Epithelial cell of prostate (primary cell): ENCODE measurements around the gene MBD2.

ENCODE experiments used
- DNase-seq: peaks from one replicate; pipeline ENCODE4 v3.0.0-alpha.2; 2011; ENCODE audit warnings: low read depth, low spot score
- H3K27ac ChIP-seq: fragments of 450-650 bp; 2 replicates; pipeline ENCODE4 v1.5.1; 2017; ENCODE audit warnings: mild to moderate bottlenecking

MBD2 gene

DNA sequence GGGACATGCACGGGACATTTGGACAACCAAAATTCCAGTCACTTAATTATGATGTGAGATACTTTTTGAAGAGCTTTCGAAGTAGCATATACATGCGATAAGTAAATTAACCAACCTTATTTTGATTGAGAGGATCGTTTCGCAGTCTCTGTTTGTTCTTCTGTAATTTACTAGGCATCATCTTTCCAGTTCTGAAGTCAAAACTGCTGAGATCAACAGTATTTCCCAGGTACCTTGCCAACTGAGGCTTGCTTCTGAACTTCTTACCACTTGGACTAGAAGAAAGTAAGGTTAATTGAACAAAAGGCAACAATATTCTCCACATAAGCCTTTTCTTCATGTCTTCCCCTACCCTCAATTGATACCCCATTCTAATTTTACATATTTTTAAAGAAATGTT lies 19.6 kb downstream of the MBD2 start:
- H3K27ac ChIP-seq: no peak overlapping the region
- DNase-seq: no peak

- DNase-seq: no peak
- H3K27ac ChIP-seq: peak overlapping the region; percentile 7
Observed at GRCh38 chr18:54203914-54204313, 20.6 kb downstream of the MBD2 start.

DNA sequence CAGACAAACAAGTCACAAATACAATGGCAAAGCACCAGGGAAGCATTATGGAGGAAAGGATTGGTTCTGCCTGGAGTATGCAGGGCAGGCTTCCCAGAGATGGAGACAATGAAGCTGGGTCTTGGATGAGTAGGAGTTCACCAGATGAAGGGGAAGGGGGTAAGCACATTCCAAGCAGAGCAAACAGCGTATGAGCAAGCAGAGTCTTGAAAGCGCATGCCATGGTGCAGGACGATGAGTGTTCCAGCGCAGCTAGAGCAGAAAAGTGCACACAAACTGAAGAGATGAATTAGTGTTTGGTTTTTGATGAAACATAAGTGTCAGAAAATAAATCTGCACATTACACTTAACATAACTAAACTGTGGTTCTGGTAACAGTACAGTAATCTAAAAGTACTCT lies 21.6 kb downstream of the MBD2 start:
- H3K27ac ChIP-seq: no peak overlapping the region

DNA sequence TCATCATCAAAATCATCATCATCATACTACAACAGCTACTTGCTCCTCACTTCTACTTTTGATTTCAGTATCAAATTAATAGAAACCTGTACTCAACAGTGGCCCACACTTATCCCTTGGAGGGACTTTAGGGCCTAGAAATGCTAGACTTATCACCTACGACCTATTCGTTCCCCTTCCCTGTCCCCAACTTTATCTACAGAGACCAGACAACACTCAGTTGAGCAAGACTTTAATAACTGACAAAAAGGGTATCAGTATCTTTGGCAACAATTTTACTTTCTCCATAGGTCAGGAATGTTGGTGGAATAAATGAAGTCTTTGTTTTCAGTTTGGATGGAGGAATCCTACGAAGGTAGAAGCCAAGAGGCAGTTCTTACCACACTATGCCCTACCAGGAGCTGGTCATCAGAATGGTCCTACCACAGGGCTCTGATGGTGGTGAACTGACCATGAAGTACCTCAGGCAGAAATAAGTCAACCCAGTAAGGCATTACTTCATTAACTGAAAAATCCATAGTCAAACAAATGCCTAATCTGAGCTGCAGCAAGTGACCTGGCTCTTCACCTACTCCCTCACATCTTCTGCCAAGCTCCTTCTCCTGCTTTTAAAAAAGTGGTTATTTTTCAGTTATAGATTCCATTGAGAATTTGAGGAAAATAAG lies 26.6 kb downstream of the MBD2 start:
- H3K27ac ChIP-seq: no peak overlapping the region
- no peak for DNase-seq

More for the DNA sequence above, 21.6 kb downstream of the MBD2 start:
- DNase-seq: no peak

DNA sequence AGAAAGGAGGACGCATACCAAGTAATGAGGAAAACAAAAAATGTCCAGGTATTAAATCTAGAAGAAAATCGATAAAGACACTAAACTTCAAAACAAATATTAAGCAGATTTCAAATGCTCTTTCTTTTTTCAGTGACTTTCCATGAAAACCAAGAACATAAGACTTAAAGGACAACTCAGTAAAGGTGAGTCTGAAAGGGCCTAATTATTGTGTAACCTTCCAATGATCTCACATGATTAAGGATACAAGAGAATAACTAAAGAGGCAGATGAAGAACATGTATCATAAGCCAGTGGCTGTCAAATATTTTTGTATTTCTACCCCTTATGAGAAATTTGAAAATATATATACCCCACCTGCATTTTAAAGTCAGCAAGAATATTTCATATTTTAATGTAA lies 30.7 kb downstream of the MBD2 start:
- DNase-seq: no peak
- peak overlapping the region; percentile 72 for H3K27ac ChIP-seq

- H3K27ac ChIP-seq: peak overlapping the region; percentile 72
- DNase-seq: peak; percentile 48
Observed at GRCh38 chr18:54192900-54193299, 31.6 kb downstream of the MBD2 start.

DNA sequence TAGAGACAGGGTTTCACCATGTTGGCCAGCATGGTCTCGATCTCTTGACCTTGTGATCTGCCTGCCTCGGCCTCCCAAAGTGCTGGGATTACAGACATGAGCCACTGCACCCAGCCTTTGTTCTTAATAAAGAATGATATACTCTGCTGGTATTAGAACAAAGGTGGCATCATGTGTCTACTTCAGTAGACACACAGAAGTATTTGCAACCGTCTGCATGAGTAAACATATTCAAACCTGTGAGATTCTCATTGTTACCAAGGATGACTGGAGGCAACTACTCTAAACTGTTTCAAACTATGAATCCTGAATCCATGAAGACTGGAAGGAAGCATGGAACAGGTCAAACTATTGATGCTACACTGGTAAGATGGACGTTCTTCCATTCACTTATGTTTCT lies 32.1 kb downstream of the MBD2 start:
- peak overlapping the region; percentile 72 for H3K27ac ChIP-seq

GRCh38 chr18:54191352-54191751 lies 33.1 kb downstream of the MBD2 start:
- peak overlapping the region; percentile 72 for H3K27ac ChIP-seq

More for the DNA sequence above, 32.1 kb downstream of the MBD2 start:
- no peak for DNase-seq

DNA sequence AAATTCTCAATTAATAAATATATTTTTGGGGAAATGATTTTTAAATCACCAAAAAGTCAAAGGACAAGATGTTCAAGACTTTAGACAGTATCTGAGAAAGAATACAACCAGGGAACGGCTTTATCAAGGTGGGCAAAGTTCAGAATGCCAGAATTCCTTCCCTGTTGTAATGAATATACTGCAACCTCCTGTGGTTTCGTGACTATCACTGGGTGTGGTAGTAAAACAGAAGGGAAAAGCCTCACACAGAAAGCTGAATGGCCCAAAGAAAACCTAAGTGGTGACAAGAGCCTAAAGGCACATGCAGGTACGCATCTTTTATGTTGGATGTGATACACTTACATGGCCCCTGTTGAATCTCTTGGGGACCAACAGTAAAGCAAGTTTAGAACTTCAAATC lies 37.1 kb downstream of the MBD2 start:
- no peak for DNase-seq
- no peak overlapping the region for H3K27ac ChIP-seq

More at GRCh38 chr18:54191352-54191751, 33.1 kb downstream of the MBD2 start:
- DNase-seq: no peak

DNA sequence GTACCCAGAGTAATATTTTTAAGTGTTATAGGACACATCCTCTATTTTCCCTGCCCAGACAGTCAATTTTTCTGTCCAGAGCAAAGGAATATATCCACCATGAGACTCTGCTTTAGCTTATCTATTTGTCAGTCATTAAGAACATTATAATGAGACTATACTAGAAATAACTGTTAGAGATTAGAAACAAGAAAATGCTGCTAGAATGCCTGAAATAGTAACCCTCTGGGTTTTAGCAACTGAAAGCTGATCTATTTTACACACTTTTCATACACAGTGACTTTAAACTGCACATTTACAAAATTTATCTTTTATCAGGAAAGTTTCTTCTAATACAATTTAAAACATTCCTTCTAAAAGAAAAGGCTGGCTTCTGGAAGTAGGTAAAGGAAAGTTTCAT lies 39.6 kb downstream of the MBD2 start:
- no peak for DNase-seq
- H3K27ac ChIP-seq: no peak overlapping the region

DNA sequence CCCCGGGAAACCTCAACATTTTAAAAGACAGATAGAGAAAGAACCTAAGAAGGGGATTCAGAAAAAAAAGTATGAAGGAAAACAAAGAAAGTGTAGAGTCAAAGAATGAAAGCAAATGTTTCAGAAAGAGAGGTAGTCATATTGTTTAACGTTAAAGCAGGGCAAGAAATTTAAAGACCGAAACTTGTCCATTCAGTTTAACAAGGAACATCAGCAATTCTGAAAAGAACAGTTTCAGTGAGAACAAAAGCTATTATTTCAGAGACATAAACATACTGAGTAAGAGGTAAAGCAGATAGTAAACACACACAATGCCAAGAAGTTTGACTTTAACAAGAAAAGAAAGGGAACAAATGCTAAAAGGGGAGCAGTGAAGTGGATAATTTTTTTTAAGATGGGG lies 41.1 kb downstream of the MBD2 start:
- H3K27ac ChIP-seq: no peak overlapping the region
- DNase-seq: no peak

GRCh38 chr18:54181856-54182602 lies 42.4 kb downstream of the MBD2 start:
- H3K27ac ChIP-seq: peak overlapping the region; percentile 14
- DNase-seq: no peak

GRCh38 chr18:54173980-54174630 lies 50.4 kb downstream of the MBD2 start:
- DNase-seq: no peak
- H3K27ac ChIP-seq: no peak overlapping the region

GRCh38 chr18:54173250-54173649 lies 51.2 kb downstream of the MBD2 start:
- H3K27ac ChIP-seq: no peak overlapping the region
- no peak for DNase-seq

GRCh38 chr18:54169431-54170403 lies 54.8 kb downstream of the MBD2 start:
- no peak for DNase-seq
- H3K27ac ChIP-seq: no peak overlapping the region

- no peak for DNase-seq
- peak overlapping the region; percentile 1 for H3K27ac ChIP-seq
Observed at GRCh38 chr18:54165450-54165849, 59.0 kb downstream of the MBD2 start.

- no peak for DNase-seq
Observed at GRCh38 chr18:54163453-54163852, 61.0 kb downstream of the MBD2 start.

GRCh38 chr18:54162431-54162830 lies 62.0 kb downstream of the MBD2 start:
- peak overlapping the region; percentile 56 for H3K27ac ChIP-seq
- DNase-seq: no peak

More at GRCh38 chr18:54163453-54163852, 61.0 kb downstream of the MBD2 start:
- H3K27ac ChIP-seq: peak overlapping the region; percentile 56

DNA sequence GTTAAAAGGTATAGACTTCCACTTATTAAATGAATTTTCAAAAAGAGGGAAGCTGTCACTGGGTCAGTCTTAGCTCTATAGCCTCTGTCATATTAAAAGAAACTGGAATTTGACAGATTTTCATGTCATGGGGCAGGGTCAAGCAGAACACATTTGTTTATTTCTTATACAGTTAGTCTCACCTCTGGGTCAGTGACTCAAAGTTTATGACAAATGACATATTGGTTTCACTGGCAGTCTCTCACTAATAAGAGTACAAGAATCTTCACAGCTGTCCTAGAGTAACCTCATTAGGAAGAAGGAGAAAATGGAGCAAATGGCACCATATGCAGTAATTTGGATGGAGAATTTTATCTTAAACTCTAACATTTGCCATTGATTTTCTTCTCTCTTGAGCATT lies 63.2 kb downstream of the MBD2 start:
- H3K27ac ChIP-seq: peak overlapping the region; percentile 56
- DNase-seq: no peak

DNA sequence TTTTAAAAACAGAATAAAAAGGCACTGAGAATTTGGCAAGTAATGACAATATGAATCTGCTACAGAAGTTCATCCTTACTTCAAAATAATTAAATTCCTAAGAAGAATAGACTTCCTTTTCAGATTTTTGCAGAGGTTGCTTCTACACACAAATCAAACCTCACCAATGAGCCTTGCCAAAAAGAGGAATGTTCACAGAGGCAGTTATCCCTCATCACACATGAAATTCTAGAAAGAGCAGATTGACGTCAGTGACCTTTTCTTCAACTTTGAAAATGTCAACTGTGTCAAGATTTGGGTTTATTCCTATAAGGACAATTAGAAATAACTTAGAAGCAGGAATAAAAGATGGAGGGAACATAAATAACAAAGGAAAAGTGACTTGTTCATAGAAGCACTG lies 64.6 kb downstream of the MBD2 start:
- no peak overlapping the region for H3K27ac ChIP-seq
- DNase-seq: no peak
